Measurements from ENCODE around the gene TACC2. TPM values are rescaled to one million over a fixed set of nuclear protein-coding genes. Genes with fewer than 3 reads are reported as not detected.

The TACC2 gene
- total and polyA plus RNA-seq, 8 donors, result 17.9 to 43.6 (median 23.6) TPM

DNA sequence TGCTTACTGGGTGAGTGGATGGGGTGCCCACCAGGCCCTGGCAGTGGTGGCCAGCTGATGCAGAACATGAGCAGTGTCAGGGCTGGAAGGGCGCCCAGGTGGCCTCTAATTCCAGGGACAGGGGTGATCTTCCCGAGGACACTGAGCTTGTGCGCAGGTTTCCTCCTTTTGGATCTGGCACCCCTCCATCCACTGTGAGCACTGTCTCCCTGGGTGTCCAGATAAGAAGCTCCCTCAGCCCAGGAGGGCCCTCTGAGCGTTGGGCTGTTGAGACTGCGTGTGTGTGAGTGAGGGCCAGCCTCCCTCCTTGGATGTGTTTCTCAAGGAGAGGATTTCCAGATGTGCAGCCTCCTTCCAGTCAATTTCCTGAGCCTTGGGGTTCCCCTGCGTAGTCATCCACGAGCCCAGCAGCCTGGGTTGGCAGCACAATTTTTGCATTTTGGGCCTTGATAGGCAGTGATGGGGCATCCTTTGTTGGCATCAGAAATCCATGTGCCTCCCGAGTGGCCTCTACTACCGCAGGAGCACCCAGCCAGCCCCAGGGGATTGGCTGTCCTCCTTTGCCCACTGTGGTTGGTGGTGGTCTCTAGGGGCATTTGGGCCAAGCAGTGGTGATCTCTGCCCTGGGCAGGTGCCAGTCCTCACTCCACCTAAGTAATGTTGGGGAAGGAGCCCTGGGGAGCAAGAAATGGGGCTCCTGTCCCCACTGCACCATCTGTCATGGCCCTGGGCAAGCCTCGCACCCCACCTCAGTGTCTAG lies 261.2 kb downstream of the TACC2 start:
- ATAC-seq, result no peak
- Histone ChIP-seq H3K4me3 (no peak overlapping the region), H3K27ac (no peak overlapping the region), H3K4me1 (no peaks in the 10 kb centered on the region), H3K36me3 (no peaks in the 10 kb centered on the region), H3K9me3 (no peaks in the 10 kb centered on the region), H3K27me3 (no peaks in the 10 kb centered on the region)
- intact Hi-C loops (cut with DNase I), result no loop called here
- TF ChIP-seq, protein P1, sequence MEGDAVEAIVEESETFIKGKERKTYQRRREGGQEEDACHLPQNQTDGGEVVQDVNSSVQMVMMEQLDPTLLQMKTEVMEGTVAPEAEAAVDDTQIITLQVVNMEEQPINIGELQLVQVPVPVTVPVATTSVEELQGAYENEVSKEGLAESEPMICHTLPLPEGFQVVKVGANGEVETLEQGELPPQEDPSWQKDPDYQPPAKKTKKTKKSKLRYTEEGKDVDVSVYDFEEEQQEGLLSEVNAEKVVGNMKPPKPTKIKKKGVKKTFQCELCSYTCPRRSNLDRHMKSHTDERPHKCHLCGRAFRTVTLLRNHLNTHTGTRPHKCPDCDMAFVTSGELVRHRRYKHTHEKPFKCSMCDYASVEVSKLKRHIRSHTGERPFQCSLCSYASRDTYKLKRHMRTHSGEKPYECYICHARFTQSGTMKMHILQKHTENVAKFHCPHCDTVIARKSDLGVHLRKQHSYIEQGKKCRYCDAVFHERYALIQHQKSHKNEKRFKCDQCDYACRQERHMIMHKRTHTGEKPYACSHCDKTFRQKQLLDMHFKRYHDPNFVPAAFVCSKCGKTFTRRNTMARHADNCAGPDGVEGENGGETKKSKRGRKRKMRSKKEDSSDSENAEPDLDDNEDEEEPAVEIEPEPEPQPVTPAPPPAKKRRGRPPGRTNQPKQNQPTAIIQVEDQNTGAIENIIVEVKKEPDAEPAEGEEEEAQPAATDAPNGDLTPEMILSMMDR (IDR thresholded peaks at IDR 0.05), result no peak
- 90 to 97% methylated on average over 10 of the region's 10 CpGs for WGBS, 2 donors
- FAIRE-seq, result no peak
- DNase-seq, result no peak

DNA sequence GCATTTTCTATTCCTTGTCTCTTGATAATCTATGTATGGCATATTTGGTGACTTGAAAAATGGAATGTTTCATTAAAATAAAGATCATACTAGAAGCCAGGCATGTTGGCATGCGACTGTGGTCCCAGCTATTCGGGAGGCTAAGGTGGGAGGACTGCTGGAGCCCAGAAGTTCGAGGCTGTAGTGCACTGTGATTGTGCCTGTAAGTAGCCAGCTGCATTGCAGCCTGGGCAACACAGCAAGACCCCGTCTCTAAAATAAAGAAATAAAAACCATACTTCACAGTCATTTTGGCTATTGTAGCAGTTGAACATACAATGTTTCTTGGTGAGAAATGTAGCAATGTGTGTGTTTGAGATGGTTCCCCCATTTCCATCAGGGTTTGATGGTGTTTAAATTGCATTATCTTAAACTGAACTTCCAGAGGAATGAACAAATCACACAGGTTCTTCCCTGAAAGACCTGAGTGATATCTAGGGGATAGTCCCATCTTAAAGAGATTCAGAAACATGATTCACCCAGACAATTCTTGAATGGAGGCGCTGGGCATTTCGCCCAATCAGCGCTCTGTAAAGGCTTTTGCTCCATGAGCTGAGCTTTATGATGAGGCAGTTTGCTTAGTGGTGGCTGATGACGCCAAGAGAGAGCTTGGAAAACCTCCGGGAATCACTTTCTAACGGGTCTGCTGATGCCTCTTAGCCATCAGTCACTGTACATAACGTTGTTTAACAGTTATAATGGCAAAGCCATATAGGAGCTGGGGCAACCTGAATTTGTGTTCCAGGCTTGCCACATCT lies 262.7 kb downstream of the TACC2 start:
- intact Hi-C loops (cut with DNase I), result no loop called here
- FAIRE-seq (no peak), DNase-seq (no peak), ATAC-seq (no peak)
- no peaks in the 10 kb centered on the region for H3K9me3 ChIP-seq
- WGBS, 2 donors, result 92 to 95% methylated on average over 11 of the region's 11 CpGs
- H3K27me3 ChIP-seq, result no peaks in the 10 kb centered on the region
- no peaks in the 10 kb centered on the region for H3K36me3 ChIP-seq
- TF ChIP-seq, protein P1 (IDR thresholded peaks at IDR 0.05), result no peak
- no peak overlapping the region for H3K4me3 ChIP-seq
- H3K27ac ChIP-seq, result no peak overlapping the region
- H3K4me1 ChIP-seq, result no peaks in the 10 kb centered on the region

DNA sequence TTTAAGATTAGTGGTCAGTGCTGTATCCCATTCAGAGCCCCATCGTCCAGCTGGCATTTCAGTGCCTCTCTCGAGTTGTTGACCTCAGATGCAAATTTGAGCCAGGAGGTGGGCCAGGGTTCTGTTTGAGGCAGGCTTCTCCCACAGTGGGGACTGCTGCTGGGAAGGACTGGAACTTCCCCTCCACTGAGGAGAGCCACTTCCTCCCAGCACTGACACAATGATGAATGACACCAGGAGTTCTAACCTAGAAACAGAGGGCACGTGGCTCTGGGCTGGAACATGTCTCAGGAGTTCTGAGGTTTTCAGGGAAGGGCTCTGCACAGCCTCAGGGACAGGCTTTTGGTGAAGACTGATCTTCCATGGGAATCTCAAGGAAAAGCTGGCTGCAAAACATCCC lies 263.8 kb downstream of the TACC2 start:
- no peaks in the 10 kb centered on the region for H3K36me3 ChIP-seq
- 62 to 79% methylated on average over 3 of the region's 3 CpGs for WGBS, 2 donors
- H3K9me3 ChIP-seq, result no peaks in the 10 kb centered on the region
- no peak for DNase-seq
- peak in 1 of 4 donors; percentile 15 for ATAC-seq
- no peak overlapping the region for H3K4me3 ChIP-seq
- no peak overlapping the region for H3K27ac ChIP-seq
- no peaks in the 10 kb centered on the region for H3K27me3 ChIP-seq
- FAIRE-seq, result no peak
- TF ChIP-seq, protein P1 (IDR thresholded peaks at IDR 0.05), result no peak
- intact Hi-C loops (cut with DNase I), result no loop called here
- no peaks in the 10 kb centered on the region for H3K4me1 ChIP-seq

DNA sequence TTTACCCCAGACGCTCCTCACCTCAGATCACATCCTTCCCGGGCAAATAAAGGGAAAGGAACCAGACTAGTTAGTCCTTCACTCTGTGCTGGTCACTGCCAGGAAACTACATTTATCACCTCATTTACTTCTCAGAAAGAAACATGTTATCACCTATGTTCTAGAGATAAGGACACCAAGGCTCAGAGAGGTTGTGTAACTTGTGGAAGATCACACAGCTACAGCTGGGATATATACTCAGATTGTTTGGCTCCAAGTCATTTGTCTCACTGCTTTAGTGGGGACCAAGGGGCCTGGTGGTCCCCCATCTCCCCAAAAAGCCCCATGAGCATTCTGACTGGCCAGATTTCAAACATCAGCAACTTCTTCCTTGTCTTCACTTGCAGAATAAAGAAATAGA lies 264.6 kb downstream of the TACC2 start:
- Histone ChIP-seq H3K36me3 (no peaks in the 10 kb centered on the region), H3K27ac (no peak overlapping the region), H3K9me3 (no peaks in the 10 kb centered on the region), H3K27me3 (no peaks in the 10 kb centered on the region), H3K4me1 (no peaks in the 10 kb centered on the region), H3K4me3 (no peak overlapping the region)
- FAIRE-seq (no peak), ATAC-seq (no peak), DNase-seq (no peak)
- WGBS, 2 donors, result 85 to 96% methylated on average over 2 of the region's 2 CpGs
- TF ChIP-seq, protein P1 (IDR thresholded peaks at IDR 0.05), result no peak
- intact Hi-C loops (cut with DNase I), result no loop called here

DNA sequence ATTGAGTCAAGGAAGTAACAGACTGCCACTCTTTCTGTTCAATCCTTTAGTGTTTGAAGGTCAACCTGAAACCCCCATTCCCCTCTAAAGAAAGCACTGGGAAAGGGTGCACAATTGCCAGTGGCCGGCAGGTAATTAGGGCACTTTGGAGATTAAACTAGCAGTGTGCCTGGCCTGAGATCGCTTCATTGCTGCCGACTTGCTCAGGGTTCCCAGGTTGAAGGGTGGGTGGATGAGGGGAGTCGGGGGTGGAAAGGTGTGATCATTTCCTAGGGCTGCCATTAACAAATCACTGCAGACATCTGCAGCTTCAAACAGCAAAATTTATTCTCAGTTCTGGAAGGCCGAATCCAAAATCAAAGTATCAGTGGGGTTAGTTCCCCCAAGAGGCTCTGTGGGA lies 265.9 kb downstream of the TACC2 start:
- H3K4me3 ChIP-seq, result no peak overlapping the region

More for the DNA sequence above, 265.9 kb downstream of the TACC2 start:
- TF ChIP-seq, protein P1 (IDR thresholded peaks at IDR 0.05), result no peak
- WGBS, 2 donors, result 87 to 90% methylated on average over 5 of the region's 5 CpGs
- Histone ChIP-seq H3K36me3 (no peaks in the 10 kb centered on the region), H3K27ac (no peak overlapping the region), H3K9me3 (no peaks in the 10 kb centered on the region), H3K4me1 (no peaks in the 10 kb centered on the region), H3K27me3 (no peaks in the 10 kb centered on the region)
- intact Hi-C loops (cut with DNase I), result no loop called here
- FAIRE-seq (no peak), ATAC-seq (no peak), DNase-seq (no peak)

Measured in pancreas (tissue), 10 donors.